Choroid plexus epithelial cell (primary cell): ENCODE data around the gene OTOP3.

Experiments used
- DNase-seq: peaks from one replicate; pipeline ENCODE4 v3.0.0-alpha.2; 2010; ENCODE audit warnings: low read depth
- H3K4me3 ChIP-seq: 2 replicates; pipeline ENCODE4 v1.5.1; 2011; ENCODE audit warnings: low read depth, mild to moderate bottlenecking, control low read depth, low read length, moderate library complexity
- CTCF ChIP-seq: conservative IDR thresholded peaks from 2 replicates; pipeline ENCODE4 v1.5.1; 2011; ENCODE audit warnings: low read depth, mild to moderate bottlenecking, control low read depth, inconsistent platforms, low read length, moderate library complexity

OTOP3 gene

GRCh38 chr17:74930535-74931036 lies 5.1 kb upstream of the OTOP3 start:
- no peak for TF ChIP-seq CTCF
- DNase-seq = no peak
- H3K4me3 ChIP-seq = no peak overlapping the region

- no peak for DNase-seq
- H3K4me3 ChIP-seq = no peak overlapping the region
- TF ChIP-seq CTCF = no peak
Observed at GRCh38 chr17:74935048-74935447, 650 bp upstream of the OTOP3 start.

GRCh38 chr17:74936470-74936799 lies 737 bp downstream of the OTOP3 start:
- no peak for TF ChIP-seq CTCF
- H3K4me3 ChIP-seq = no peak overlapping the region

GRCh38 chr17:74937064-74938051 lies 1.7 kb downstream of the OTOP3 start:
- H3K4me3 ChIP-seq = no peak overlapping the region
- TF ChIP-seq CTCF = no peak
- peak; percentile 4 for DNase-seq

More at GRCh38 chr17:74936470-74936799, 737 bp downstream of the OTOP3 start:
- no peak for DNase-seq

GRCh38 chr17:74938194-74938950 lies 2.7 kb downstream of the OTOP3 start:
- H3K4me3 ChIP-seq = no peak overlapping the region
- no peak for DNase-seq
- no peak for TF ChIP-seq CTCF

- DNase-seq = no peak
- TF ChIP-seq CTCF = no peak
- no peak overlapping the region for H3K4me3 ChIP-seq
Observed at GRCh38 chr17:74939534-74939933, 3.8 kb downstream of the OTOP3 start.
